NCI-H1694 treated with DMSO at 0.1 percent for 48 hours (cell line): Measurements from ENCODE around the gene PRUNE2.
"Not testable (repeated sequence)": the region's sequence is repeated elsewhere in the genome, so short reads cannot be mapped to it uniquely, and the experiment has no call there.

Experiments
- DNase-seq: peaks from one replicate; lab custom pipeline; 2025; lab: John Stamatoyannopoulos, UW

The PRUNE2 gene

GRCh38 chr9:76796296-76796695 lies 109.6 kb downstream of the PRUNE2 start:
- DNase-seq: no peak

- no peak for DNase-seq
Measured at GRCh38 chr9:76793784-76794431, 112.0 kb downstream of the PRUNE2 start.

DNA sequence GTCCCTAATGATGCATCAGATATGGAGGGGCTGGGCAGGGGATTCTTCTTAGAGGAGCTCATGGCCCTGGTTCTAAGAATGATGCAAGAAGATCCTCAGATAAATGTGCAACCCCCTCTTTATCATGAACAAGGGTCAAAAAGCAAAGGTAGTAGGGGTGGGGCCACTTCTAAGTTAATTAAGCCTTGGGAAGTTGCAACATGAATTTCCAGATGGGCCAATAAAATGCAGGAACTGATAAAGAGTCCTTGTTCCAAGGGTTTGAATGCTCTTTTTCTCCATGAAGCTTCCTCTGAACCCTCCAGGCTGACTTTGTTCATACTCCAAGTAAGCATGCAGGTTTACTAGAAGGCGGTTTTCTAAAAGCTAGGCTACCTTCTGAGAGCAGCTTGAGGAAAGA lies 116.1 kb downstream of the PRUNE2 start:
- DNase-seq: no peak

GRCh38 chr9:76787677-76788076 lies 118.2 kb downstream of the PRUNE2 start:
- no peak for DNase-seq

GRCh38 chr9:76785501-76785900 lies 120.4 kb downstream of the PRUNE2 start:
- DNase-seq: no peak

DNA sequence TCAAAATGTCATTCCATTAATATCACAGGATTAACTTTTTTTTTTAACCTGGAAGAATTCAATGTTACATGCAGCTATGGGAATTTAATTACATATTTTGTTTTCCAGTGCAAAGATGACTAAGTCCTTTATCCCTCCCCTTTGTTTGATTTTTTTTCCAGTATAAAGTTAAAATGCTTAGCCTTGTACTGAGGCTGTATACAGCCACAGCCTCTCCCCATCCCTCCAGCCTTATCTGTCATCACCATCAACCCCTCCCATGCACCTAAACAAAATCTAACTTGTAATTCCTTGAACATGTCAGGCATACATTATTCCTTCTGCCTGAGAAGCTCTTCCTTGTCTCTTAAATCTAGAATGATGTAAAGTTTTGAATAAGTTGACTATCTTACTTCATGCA lies 121.0 kb downstream of the PRUNE2 start:
- no peak for DNase-seq

DNA sequence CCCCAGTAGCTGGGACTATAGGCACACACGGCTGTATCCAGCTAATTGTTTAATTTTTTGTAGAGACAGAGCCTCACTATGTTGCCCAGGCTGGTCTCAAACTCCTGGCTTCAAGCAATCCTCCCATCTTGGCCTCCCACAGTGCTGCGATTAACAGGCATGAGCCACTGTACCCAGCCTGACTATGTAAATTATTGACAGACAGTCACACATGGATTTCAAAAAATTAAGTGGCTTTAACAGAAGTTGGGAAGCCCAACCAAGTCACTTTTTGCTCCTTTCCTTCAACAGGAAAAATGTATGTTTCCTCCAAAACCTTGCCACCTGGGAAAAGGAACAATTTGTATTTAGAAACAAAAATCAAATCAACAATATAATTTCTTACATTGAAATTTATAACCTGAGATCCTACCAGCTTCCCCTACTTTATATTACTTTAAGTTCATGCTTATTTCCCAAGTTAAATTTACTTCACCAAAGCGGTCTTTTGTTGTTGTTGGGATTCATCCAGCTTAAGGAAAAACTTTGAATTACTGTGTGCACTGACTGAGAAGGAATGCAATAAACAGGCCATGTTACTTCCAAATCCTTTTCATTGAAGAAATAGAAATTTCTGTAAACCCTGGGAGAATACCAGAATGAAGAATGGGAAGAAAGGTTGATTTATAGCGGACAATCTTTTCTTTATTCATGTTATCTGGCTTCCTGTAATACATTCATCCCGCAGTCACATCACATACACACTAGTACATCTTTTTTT lies 133.0 kb downstream of the PRUNE2 start:
- DNase-seq: no peak

DNA sequence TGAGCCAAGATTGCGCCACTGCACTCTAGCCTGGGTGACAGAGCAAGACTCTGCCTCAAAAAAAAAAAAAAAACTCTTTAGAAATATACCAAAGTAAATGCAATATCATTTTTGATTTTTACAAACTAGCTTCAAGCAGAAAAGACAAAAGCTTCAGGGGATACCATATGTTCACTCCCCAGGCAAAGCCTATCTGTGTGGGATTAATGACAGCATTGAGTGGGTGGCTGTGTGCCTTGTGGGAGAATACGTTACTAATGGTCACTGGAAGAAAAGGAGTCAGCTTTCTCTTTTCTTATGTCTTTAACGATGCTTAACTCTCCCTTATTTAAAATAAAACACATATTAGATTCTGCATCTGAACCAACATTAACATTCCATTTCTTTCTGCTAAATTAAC lies 139.8 kb downstream of the PRUNE2 start:
- DNase-seq: no peak

- DNase-seq: no peak
Measured at GRCh38 chr9:76764138-76764537, 141.8 kb downstream of the PRUNE2 start, which contains the start of gene PCA3. PCA3 (plus strand) TSS chr9:76764438.

GRCh38 chr9:76761448-76761847 lies 144.5 kb downstream of the PRUNE2 start:
- no peak for DNase-seq

DNA sequence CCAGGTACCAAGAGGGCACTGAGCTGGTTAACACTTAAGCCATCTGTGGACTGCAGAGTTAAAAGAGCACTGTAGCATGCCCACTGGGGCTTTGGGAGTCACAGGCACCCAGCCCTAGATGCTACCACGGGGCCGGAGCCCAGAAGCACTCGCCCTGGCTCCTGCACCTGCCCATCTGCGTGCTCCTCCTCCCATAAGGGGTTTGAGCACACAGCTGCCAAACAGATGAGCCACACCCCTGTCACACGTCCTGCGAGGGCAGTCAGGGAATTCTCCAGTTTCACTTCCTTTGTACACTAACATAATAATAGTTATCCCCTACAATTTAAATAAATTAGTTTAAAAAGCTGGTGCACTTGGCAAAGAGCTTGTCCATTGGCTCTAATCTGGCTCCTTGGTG lies 146.2 kb downstream of the PRUNE2 start:
- no peak for DNase-seq

DNA sequence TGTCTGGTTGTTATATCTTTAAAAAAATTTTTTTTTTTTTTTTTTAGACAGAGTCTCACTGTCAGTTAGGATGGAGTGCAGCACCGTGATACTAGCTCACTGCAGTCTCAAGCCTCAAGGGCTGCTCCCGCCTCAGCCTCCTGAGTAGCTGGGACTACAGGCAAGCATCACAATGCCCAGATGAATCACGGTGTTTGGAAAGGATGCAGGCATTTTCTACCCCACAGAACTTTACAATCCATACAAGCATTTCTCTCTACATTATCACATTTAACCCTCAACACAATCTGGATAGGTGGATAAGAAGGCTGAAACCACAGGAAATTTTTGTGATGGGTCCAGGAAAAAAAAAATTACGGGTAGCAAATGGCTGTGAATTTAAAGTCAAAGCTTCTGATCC lies 147.4 kb downstream of the PRUNE2 start:
- DNase-seq: no peak

GRCh38 chr9:76756941-76757673 lies 148.8 kb downstream of the PRUNE2 start:
- DNase-seq: no peak

DNA sequence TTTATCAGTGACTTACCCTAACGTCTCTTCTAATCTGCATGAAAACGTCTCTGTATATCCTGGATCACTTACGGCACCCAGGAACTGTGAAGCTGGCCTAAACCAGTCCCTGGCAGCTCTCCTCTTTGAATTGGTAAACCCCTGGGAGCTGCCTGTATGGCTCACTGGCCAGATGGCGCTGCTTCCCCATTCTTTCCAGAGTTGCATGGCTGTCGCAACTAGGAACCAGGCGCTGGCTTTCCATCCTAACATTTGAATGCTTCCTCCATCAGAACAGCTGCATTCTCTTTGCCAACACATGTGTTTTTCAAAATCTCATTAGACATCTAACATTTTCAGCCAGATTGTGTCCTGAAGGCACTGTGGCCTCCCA lies 149.7 kb downstream of the PRUNE2 start:
- DNase-seq: peak; percentile 0

DNA sequence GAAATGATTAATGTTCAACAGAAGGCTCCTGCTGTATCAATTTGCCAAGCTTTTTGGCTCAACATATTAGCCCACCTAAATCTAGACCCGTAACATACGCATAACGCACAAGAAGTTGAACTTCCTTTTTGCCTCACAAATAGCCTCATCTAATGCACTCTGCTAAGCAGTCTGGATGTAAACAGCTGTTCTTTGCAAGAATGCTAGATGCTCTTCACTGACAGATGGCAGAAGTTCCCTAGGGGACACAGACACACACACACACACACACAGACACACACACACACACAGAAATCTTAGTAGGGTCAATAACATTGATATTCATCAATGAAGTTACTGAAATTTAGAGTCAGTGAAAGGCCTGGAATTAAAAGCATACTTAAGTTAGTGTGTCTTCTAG lies 154.9 kb downstream of the PRUNE2 start:
- no peak for DNase-seq

- DNase-seq: no peak
Measured at GRCh38 chr9:76744336-76744735, 161.6 kb downstream of the PRUNE2 start.

DNA sequence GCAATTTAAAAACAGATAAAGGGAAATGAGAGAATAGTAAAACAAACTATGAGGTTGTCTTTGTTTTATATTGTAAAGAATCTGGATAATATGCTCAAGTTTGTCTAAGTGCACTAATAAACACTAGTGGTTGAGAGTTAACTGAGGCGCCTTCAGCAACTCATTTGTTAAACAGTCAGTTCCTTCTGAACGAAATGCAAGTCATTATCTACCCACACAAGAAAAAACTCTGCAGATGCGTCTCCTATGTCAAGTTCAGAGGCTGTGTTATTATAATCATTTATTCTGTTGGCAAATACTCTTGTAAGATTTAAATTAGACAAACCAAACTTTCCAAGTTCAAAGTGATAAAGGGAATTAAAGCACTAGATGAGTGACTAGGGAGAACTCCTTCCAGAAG lies 162.0 kb downstream of the PRUNE2 start:
- DNase-seq: no peak

DNA sequence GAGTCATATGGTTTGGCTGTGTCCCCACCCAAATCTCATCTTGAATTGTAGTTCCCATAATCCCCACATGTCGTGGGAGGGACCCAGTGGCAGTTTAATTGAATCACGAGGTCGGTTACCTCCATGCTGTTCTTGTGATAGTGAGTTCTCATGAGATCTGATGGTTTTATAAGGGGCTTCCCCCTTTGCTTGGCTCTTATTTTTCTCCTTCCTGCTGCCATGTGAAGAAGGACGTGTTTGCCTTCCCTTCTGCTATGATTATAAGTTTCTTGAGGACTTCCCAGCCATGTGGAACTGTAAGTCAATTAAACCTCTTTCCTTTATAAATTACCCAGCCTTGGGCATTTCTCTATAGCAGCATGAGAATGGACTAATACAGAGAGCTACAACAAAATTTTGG lies 163.0 kb downstream of the PRUNE2 start:
- DNase-seq: not testable (repeated sequence)

DNA sequence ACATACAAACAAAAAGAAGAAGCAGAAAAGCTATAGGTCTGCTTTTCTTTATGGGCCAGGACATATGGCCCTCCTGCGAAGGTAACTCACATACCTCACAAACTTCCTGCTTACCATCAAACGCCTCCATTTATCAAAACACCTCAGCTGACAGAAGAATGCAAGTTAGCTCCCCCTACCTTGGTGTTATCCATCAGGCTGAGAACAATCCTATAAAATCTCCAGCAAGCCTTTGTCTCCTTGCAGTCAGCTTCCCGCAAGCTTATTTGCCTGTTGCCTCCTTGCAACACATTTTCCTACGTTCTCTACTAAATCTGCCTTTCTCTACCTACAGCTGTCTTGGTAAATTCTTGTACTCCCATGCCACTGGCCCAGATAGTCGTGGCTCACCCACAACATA lies 164.4 kb downstream of the PRUNE2 start:
- DNase-seq: no peak

GRCh38 chr9:76738402-76738801 lies 167.5 kb downstream of the PRUNE2 start:
- DNase-seq: no peak

- DNase-seq: no peak
Measured at GRCh38 chr9:76737154-76737902, 168.6 kb downstream of the PRUNE2 start.

DNA sequence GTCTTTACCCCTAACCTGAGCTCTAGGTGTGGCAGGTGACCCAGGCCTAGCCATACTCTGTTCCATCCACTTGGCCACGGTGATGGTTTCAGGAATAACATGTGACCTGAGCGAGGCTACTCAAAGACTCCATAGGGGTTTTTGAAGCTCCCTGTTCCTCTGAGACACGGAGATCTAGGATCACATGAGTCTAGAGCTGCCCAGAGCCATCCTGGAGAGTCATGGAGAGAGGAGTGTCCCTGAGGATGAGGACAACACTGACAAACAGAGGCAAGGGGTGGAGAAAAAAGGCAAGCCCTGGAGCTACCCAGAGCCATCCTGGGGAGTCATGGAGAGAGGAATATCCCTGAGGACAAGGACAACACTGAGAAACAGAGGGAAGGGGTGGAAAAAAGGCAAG lies 171.2 kb downstream of the PRUNE2 start:
- DNase-seq: no peak
